Central memory CD4-positive, alpha-beta T cell (primary cell): ENCODE data around the gene FAM181A.

Experiments used
- DNase-seq: peaks from one replicate; pipeline ENCODE4 v3.0.0; 2022

Gene FAM181A

GRCh38 chr14:93930296-93930988, 3.3 kb downstream of the FAM181A start:
- DNase-seq = no peak

DNA sequence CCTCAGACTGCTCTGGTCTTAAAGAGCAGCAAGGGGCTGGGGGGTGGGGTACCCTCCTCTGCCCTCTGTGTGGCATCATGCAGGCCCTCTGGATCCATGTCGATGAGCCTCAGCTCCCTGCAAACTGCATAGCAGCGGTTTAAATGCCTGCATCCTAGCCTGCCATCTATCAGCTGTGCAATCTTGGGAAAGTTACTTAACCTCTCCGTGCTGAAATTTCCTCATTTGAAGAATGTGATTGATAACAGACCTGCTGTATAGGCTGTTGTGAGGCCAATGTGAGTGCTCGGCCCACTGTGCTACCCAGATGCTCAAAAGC, 3.8 kb downstream of the FAM181A start:
- no peak for DNase-seq

GRCh38 chr14:93932642-93933041, 5.5 kb downstream of the FAM181A start:
- DNase-seq = no peak

- no peak for DNase-seq
These were observed 8.1 kb downstream of the FAM181A start for GRCh38 chr14:93935213-93935612.

DNA sequence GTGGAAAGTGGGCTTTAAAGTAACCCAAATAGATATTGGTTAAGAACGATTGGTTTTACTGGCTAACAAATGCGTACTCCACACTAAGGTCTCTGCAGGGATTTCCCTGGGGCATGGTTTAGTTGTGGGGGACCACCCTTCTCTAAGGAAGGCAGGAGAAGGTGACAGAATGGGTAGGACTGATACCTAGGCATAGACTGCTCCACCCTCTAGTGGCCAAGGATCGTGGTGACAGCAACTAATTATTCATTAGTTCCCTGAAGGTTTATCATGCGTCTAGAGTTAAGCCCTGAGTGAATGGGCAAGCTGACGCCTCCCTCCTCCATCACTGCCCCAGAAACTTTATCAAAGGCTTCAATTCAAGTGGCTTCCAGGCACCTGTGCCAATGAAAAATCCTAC, 9.1 kb downstream of the FAM181A start:
- DNase-seq = no peak

DNA sequence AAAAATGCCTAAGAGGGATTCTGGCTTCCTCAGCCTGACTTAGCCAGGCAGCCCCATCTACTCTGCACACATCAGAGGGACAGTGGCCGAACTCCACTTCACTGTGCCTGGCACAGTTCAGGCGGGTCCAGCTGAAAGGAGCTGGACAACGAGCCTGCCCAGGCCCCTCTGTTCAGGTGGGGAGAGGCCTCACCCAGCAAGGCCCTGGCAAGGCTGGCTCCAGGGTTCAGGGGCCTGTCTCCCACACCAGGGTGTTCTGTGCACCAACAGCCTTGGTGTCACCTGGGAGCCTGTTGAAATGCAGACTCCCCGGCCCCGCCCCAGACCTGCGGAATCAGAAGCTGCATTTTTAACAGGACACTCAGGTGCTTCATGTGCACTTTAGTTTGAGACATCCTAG, 9.8 kb downstream of the FAM181A start:
- DNase-seq = no peak

DNA sequence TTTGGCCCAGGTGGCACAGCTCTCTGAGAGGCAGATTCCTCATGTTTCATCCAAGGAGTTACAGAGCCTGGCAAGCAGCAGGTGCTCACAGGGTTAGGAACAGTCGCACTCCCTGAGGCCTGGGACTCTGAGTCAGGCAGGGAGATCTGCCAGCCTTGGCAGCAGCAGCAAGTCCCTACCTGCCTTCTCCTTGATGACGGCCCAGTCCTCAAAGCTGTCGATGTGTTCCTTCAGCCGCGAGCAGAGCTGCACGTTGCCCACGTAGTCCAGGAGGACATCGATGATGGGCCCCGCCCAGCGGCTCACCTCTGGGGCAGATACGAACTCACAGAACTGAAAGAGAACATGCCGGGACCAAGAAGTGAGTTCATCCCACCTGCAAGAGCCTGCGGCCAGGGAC, 10.4 kb downstream of the FAM181A start:
- DNase-seq = no peak

DNA sequence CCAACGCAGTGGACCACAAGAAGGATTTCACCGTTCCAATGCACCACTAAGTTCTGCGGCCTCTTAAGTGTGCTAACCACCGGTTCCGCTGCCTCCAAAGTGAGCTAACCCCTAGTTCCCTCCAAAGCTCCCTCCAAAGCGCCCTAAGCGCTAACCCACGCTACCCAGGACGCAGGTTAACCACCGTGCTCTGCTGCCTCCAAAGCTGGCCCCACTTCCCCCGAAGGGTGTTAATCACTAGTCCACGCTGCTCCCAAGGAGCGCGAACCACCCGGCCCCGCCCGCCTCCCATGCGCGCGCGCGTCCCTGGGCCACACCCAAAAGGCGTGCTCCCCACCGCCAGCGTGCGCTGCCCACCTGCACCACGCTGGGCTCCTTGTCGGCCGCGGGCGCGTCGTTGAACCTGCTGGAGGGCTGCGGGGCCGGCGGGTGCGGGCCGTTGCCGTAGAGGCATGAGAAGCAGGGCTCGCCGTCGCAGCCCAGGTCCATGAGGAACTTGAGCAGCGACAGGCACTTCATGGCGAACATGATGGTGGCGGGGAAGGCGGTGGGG, 11.7 kb downstream of the FAM181A start:
- DNase-seq = no peak

DNA sequence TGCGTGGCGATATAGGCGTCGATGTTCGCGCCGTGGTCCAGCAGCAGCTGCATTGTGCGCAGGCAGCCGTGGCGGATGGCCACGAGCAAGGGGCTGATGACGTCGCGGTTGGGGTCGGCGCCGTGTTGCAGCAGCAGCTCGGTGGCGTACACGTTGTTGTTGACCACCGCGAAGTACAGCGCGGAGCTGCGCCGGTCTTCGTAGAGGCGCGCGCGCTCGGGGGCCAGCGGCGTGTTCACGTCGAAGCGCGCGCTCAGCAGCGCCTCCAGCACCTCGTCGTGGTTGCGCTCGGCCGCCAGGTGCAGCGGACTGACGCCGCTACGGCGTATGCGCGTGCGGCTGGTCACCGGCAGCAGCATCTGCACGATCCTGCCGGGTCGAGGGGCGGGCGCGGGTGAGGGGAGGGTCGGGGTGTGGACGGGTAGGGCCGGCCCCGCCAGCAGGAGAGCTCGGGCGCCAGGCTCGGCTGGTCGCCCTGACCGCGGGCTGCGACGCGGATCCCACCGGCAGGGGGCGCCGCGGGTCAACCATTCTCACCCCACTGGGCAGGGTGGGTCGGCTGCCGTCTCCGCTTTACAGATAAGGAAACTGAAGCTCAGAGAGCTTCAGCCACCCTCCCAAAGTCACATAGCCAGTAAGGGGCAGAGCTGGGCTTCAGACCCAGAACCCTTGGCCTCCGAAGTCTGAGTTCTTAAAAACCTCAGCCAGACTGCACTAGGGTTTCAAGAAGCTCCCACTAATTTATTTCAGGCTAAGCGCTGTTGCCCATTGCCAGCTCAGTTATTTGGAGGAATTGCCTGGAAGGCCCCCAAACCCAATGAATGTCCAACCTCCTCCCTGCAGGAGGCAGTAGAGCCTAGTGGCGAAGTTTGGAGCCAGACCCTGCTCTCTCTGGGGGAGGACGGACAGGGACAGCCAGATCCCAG, 12.4 kb downstream of the FAM181A start:
- peak; percentile 82 for DNase-seq

- no peak for DNase-seq
These were observed 13.3 kb downstream of the FAM181A start for GRCh38 chr14:93940437-93940836.

- DNase-seq = no peak
These were observed 14.3 kb downstream of the FAM181A start for GRCh38 chr14:93941293-93941910.

DNA sequence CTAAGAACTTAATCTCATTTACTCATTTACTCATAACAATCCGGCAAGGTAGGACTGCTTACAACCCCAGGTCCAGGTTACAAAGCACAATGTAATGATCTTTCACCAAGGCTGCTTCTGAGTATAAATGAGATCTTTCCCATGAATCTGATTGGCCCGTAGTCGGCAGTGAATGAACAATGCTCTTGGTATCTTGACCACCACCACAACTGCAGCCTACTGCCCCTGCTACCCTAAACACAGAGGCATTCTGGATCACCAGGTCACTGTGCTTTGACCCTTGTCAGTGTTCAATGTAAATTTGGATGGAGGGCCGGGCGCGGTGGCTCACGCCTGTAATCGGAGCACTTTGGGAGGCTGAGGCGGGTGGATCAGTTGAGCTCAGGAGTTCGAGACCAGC, 15.9 kb downstream of the FAM181A start:
- no peak for DNase-seq

- no peak for DNase-seq
These were observed 16.8 kb downstream of the FAM181A start for GRCh38 chr14:93943930-93944329.

- DNase-seq = no peak
These were observed 17.4 kb downstream of the FAM181A start for GRCh38 chr14:93944348-93945069.

DNA sequence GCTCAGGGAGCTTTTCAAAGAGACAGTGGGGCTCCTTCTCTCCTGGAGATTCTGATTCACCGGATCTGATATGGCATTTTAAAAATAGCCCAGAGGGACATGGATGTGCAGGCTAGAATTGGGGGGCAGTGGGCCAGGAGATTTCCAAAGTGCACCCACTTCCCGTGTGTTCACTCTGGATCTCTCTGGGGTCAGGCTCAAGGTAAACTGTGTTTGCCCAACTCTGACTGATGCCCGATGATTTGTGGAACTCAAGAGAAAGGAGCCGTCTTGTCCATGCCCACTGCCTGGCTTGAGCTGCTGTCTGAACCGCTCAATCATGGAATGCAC, 17.9 kb downstream of the FAM181A start:
- no peak for DNase-seq

- DNase-seq = no peak
These were observed 19.0 kb downstream of the FAM181A start for GRCh38 chr14:93946104-93946503.

DNA sequence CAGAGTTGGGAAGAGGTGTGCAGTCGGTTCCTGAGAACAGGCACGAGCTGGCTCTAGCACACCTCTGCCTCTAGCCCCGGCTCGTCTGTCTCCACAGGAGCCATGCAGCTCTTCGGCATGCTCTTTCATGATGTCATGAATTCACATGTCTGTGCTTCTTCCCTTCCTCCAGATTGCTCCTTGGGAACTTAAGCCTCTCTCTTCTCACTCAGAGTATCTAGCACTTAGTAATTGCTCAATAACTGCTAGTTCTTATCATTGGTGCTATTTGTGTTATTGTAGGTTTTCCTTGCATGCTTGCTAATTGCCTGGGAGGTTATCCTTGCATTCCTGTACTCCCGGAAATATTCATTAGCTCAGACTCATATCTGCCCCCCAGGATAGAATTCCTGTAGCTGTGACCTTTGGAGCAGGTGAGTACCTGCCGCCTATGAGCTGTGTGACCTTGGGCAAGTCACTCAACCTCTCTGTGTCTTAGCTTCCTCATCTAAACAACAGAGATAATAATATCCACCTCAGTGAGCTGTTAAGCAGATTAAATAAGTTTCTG, 19.5 kb downstream of the FAM181A start:
- DNase-seq = no peak

DNA sequence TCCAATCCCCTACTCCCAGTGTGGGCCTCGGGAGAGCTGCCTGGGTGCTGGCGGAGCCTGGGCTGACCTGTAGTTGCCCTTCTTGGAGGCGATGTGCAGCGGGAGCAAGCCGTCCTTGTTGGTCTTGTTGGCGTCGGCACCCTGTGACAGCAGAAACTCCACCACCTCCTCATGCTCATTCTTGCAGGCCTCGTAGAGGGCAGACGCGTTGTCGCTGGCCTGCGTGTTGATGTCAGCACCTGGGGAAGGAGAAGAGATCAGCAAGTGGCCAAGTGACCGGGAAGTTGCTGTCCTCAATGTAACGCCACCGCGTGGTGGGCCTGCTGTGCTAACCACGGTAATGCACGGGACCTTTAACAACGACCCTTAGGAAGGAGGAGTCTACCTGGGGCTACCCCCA, 20.1 kb downstream of the FAM181A start:
- no peak for DNase-seq

DNA sequence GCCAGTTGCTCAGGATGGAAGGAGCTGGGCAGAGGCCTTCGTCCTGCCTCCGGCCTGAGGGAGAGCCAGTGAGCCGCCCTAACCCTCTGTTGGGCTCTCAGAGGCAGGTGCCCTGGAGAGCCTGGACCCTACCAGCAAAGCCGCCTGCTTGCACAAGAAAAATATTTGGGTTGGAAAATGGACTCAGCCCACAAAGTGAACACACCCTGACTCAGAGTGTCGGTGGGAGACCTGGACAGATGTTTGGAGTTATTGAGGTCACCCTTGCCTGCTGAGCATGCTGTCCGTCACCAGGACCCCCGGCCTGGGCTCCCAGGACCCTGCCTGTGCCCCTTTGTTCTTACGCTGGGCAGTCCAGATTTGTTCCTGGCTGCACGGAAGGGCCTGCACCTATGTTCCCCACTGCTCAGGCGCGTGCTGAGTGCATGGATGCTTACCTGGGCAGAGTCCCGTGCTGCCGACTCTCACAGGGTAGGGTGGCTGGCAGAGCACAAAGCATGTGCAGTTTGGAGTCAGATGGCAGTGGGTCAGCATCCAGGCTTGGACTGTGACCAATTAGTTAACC, 22.4 kb downstream of the FAM181A start:
- no peak for DNase-seq

GRCh38 chr14:93950948-93951634, 23.9 kb downstream of the FAM181A start:
- DNase-seq = no peak

GRCh38 chr14:93951635-93952540, 24.7 kb downstream of the FAM181A start:
- no peak for DNase-seq
